GM21737 (cell line): Measurements from ENCODE around the gene RASSF1.
"Not testable (repeated sequence)": the region's sequence is repeated elsewhere in the genome, so short reads cannot be mapped to it uniquely, and the experiment has no call there.

Experiments
- ATAC-seq: cut with Tn5 transposase; IDR thresholded peaks from one replicate; pipeline ENCODE4 v1.9.1; 2021; ENCODE audit warnings: mild to moderate bottlenecking, moderate library complexity; ENCODE audit not compliant: unreplicated experiment

Gene RASSF1

GRCh38 chr3:50290161-50290641 lies 50.4 kb downstream of the RASSF1 start:
- ATAC-seq = no peak

GRCh38 chr3:50289130-50289529 lies 51.5 kb downstream of the RASSF1 start:
- no peak for ATAC-seq

- no peak for ATAC-seq
Observed at GRCh38 chr3:50288387-50289007, 52.1 kb downstream of the RASSF1 start.

GRCh38 chr3:50287262-50287661 lies 53.4 kb downstream of the RASSF1 start:
- no peak for ATAC-seq

GRCh38 chr3:50286322-50287227 lies 54.1 kb downstream of the RASSF1 start:
- no peak for ATAC-seq

GRCh38 chr3:50284121-50284520 lies 56.5 kb downstream of the RASSF1 start:
- ATAC-seq = not testable (repeated sequence)
